ENCODE results near the gene NKX3-2.
"Not testable (repeated sequence)": the region's sequence is repeated elsewhere in the genome, so short reads cannot be mapped to it uniquely, and the experiment has no call there.

Gene NKX3-2

DNA sequence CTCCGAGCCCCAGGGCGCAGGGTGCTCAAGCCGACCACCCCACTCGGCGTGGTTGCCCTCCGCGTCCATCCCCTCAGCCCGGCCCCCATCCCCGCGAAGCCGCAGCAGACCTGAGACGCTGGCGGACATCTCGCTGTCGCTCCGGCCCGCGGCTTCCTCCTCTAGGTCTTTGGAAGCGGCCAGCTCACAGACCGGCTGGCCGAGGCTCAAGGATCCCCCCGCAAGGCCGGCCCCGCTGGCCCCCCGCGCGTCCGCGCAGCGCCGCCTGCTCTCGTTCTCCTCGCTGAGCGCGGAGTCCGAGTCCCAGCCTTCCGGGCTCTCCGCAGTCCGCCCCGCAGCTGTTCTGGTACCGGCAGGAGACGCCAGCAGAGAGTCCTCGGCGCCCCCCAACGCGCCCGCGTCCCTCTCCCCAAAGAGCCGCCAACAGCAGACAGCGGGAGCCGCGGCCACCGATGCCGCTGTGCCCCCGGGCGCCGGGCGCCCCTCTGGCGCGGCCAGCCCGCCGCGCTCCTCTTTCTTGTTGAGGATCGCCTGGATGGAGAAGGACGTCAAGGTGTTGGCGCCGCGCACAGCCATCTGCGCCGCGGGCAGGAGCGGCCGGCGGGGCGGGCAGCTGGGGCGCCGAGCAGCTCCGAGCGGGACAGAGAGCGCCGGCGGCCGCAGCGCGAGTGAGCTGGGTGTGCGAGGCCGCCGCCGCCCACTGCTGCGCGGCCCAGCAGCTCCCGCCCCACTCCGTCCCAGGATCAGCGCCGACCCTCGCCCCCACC lies at the start of gene NKX3-2:
TSS of gene NKX3-2 (minus strand) at position 670 of the 767 bp plus-strand sequence. CDS start at position 576, 94 bp downstream.
- DNase-seq (ENCODE audit: low spot score in 2 of 2) (no peak), ATAC-seq (peak; percentile 9)
- H3K4me3 Mint-ChIP-seq: peak within 1 kb of the TSS; percentile 78
- no peaks in the 10 kb centered on the region for H3K9me3 Mint-ChIP-seq
- peak within 1 kb of the TSS; percentile 43 for H3K27ac Mint-ChIP-seq
- peaks cover 16% of the 10 kb centered on the region for H3K36me3 Mint-ChIP-seq
- H3K4me1 Mint-ChIP-seq: peaks cover 37% of the 10 kb centered on the region

DNA sequence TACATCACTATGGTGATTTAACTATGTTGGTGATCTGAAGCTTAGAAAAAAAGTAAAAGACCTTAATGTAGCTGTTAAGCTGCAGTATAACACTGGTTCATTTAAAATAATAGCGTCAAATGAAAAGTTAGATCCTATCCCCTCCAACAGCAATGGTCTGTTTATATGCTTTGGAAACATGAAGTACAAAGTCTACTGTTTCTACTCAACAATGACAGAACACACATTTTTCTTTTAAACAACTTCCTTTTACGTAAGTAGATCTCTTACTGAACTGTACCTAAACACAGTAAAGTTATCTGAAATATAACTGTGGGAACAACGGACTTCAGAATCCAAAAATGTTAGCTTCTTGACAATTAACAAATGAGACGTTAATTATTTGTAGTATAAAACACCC lies 47.9 kb upstream of the NKX3-2 start:
- Mint-ChIP-seq H3K4me1 (no peaks in the 10 kb centered on the region), H3K27ac (no peak overlapping the region), H3K9me3 (no peaks in the 10 kb centered on the region), H3K4me3 (no peak overlapping the region), H3K36me3 (peaks cover 99% of the 10 kb centered on the region)
- ATAC-seq (no peak), DNase-seq (ENCODE audit: low spot score in 2 of 2) (no peak)

DNA sequence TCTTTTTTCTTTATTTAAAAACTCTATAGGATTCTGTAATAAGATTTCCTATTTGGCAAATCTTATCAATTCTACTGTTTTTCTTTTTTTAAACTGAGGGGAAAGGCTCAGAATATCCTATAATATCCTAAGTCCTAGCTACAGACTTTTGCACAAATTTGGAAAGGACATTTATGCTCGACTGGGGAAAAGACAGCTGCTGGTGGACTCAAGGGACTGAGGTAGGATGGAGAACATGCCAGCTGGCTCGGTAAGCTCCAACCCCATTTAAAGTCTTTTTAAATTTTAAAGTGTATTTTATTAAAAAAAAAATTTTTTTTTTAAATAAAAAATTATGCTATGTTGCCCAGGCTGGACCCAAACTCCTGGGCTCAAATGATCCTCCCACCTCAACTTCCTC lies 46.5 kb upstream of the NKX3-2 start:
- H3K27ac Mint-ChIP-seq: no peak overlapping the region
- peaks cover 99% of the 10 kb centered on the region for H3K36me3 Mint-ChIP-seq
- H3K4me1 Mint-ChIP-seq: no peaks in the 10 kb centered on the region

DNA sequence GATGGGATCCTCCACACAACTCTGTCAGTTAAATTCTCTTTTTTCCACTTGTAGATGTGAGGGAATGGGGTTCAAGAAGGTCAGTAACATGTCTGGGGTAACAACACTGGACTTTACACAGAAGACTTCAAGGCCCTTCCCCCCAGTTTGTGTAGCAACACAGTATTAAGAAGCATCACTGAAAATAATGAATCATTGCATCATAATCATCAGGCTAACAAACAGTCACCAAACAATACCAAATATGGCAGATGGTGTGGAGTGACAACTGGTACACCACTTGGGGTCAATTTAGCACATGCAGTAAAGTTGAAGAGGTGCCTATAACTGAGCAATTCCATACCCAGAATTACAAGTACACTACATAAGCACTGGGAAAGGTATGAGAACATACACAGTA lies 44.6 kb upstream of the NKX3-2 start:
- H3K36me3 Mint-ChIP-seq: peaks cover 99% of the 10 kb centered on the region
- H3K9me3 Mint-ChIP-seq: no peaks in the 10 kb centered on the region
- H3K4me3 Mint-ChIP-seq: no peak overlapping the region
- no peak for DNase-seq (ENCODE audit: low spot score in 2 of 2)
- H3K4me1 Mint-ChIP-seq: peaks cover 5% of the 10 kb centered on the region
- no peak overlapping the region for H3K27ac Mint-ChIP-seq
- no peak for ATAC-seq

More for the DNA sequence above, 46.5 kb upstream of the NKX3-2 start:
- ATAC-seq (no peak), DNase-seq (ENCODE audit: low spot score in 2 of 2) (no peak)
- Mint-ChIP-seq H3K9me3 (no peaks in the 10 kb centered on the region), H3K4me3 (no peak overlapping the region)

DNA sequence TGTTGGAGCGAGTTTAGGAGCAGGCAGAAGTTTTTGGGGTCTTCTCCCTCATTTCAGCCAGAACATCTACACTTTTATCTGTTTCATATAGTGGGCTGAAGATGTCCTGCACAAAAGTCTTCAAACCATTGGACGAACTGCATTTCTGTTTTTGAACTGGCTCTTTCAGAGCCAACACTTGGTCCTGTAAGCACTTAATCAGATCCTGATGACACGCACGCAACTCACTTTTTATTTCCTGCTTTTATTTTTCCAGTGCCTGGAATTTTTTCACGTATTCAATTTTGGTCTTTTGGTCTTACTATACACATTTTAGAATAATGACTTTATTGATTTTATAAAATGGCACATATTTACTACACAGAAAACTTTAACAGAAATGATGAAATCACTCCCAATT lies 40.2 kb upstream of the NKX3-2 start:
- H3K9me3 Mint-ChIP-seq: no peaks in the 10 kb centered on the region
- peaks cover 6% of the 10 kb centered on the region for H3K4me1 Mint-ChIP-seq
- no peak for DNase-seq (ENCODE audit: low spot score in 2 of 2)
- H3K36me3 Mint-ChIP-seq: peaks cover 100% of the 10 kb centered on the region
- ATAC-seq: no peak
- H3K4me3 Mint-ChIP-seq: no peak overlapping the region
- peak overlapping the region; percentile 16 for H3K27ac Mint-ChIP-seq

DNA sequence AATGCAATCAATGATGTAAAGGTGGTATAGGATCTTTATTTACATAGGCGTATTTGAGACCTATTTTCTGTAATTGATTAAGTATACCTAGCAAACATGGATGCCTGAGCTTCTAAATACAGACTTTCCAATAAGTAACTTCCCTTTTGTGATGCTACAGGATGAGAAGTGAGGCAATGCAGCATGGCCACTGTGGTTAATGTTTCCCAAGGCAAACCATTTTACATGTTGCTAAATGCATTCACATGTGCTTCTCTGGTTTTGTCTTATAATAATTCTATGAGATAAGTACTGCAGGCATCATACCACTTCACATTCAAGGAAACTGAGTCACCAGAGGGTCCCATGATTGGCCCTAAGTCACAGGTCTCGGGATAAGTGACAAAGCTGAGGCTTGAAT lies 35.7 kb upstream of the NKX3-2 start:
- no peak overlapping the region for H3K4me3 Mint-ChIP-seq
- DNase-seq (ENCODE audit: low spot score in 2 of 2): no peak

DNA sequence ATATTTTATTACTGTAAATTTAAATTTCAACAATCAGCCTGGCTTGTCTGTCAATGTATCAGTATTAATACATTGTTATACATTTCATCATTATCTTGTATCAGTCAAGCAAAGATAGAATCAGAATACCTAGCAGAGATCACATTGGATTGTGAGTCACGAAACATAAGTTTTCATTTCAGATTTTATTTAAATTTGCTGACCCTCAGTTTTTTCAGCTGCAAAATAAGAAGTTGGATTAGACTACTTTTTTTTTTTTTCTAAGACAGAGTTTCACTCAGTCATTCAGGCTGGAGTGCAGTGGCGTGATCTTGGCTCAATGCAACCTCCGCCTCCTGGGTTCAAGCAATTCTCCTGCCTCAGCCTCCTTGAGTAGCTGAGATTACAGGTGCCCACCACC lies 33.4 kb upstream of the NKX3-2 start:
- H3K36me3 Mint-ChIP-seq: peaks cover 100% of the 10 kb centered on the region

More for the DNA sequence above, 35.7 kb upstream of the NKX3-2 start:
- no peak for ATAC-seq
- Mint-ChIP-seq H3K27ac (no peak overlapping the region), H3K9me3 (no peaks in the 10 kb centered on the region), H3K4me1 (peaks cover 6% of the 10 kb centered on the region), H3K36me3 (peaks cover 100% of the 10 kb centered on the region)

DNA sequence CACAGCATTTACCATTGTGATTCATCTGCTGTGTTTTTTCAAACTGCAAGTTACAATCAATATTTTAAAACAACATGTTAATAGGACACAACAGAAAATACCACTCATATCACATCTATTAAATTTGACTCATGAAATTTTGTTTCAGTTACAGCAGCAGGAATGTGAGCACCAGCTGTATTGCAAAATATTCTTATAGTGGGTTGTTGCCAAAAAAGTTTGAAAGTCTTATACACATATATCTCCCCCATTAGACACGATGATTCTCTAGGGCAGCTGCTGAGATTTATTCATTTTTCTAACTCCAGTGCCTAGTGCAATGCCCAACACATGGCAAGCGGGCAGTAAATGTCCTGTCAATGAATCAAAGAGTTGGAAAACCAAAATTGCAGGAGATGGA lies 26.6 kb upstream of the NKX3-2 start:
- DNase-seq (ENCODE audit: low spot score in 2 of 2) (no peak), ATAC-seq (no peak)
- Mint-ChIP-seq H3K27ac (no peak overlapping the region), H3K4me3 (no peak overlapping the region), H3K9me3 (no peaks in the 10 kb centered on the region), H3K4me1 (no peaks in the 10 kb centered on the region), H3K36me3 (peaks cover 83% of the 10 kb centered on the region)

More for the DNA sequence above, 33.4 kb upstream of the NKX3-2 start:
- ATAC-seq: no peak
- Mint-ChIP-seq H3K9me3 (no peaks in the 10 kb centered on the region), H3K4me1 (no peaks in the 10 kb centered on the region), H3K27ac (no peak overlapping the region), H3K4me3 (no peak overlapping the region)
- DNase-seq (ENCODE audit: low spot score in 2 of 2): no peak

DNA sequence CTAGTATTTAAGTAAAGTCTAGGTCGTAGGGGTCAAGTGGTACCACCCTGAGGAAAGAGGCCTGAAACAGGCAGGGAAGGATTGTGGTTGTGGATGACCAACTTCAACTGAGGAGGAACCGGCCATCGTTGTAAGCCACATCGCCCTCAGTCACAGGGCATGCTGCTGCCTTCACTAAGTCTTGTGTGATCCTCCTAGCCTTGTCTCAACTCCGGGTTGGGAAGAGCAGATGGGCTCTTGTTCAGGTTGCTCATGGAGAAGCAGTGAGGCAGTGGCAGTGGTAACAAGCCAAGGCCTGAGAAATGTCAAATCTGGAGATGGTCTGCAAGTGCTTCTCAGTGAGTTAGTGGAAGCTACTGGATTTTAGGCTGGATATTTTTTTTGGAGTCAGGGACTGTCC lies 22.8 kb upstream of the NKX3-2 start:
- H3K27ac Mint-ChIP-seq: no peak overlapping the region

DNA sequence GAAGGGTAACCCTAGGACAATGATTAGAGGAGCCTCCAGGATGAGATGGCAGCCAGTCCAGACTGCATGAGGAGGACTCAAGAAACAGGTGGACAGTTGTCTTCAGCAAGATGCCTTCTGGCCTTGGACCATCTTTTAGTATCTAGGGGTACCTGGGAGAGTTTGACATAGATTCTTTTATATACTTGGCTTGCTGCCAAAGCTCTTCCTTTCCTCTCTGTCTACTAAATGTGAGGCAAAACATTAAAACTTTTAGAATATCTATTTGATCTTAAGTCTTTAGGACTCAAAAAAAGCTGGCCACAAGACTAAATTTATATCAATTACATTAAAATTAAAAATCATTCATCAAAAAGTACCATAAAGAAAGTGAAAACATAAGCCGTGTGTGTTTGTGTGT lies 18.6 kb upstream of the NKX3-2 start:
- ATAC-seq (no peak), DNase-seq (ENCODE audit: low spot score in 2 of 2) (no peak)
- Mint-ChIP-seq H3K9me3 (no peaks in the 10 kb centered on the region), H3K4me1 (no peaks in the 10 kb centered on the region), H3K27ac (no peak overlapping the region), H3K4me3 (no peak overlapping the region), H3K36me3 (peaks cover 6% of the 10 kb centered on the region)

More for the DNA sequence above, 22.8 kb upstream of the NKX3-2 start:
- ATAC-seq: peak; percentile 19
- Mint-ChIP-seq H3K4me1 (no peaks in the 10 kb centered on the region), H3K36me3 (peaks cover 46% of the 10 kb centered on the region), H3K4me3 (no peak overlapping the region), H3K9me3 (no peaks in the 10 kb centered on the region)
- no peak for DNase-seq (ENCODE audit: low spot score in 2 of 2)

DNA sequence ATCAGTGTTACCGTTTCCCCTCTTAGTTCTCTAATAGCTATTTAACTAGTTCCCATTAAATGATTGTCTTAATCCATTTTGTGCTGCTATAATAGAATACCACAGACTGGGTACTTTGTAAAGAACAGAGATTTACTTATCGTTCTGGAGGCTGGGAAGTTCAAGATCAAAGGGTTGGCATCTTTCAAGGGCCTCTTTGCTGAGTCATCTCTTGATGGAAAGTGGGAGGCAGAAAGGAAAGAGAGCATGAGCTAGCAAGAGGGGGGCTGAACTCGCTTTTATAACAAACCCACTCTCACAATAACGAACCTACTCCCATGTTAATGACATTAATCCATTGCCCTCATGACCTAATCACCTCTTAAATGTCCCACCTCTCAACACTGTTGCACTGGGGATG lies 17.4 kb upstream of the NKX3-2 start:
- Mint-ChIP-seq H3K4me1 (no peaks in the 10 kb centered on the region), H3K4me3 (no peak overlapping the region), H3K27ac (no peak overlapping the region), H3K9me3 (no peaks in the 10 kb centered on the region), H3K36me3 (peaks cover 4% of the 10 kb centered on the region)
- ATAC-seq (no peak), DNase-seq (ENCODE audit: low spot score in 2 of 2) (no peak)

DNA sequence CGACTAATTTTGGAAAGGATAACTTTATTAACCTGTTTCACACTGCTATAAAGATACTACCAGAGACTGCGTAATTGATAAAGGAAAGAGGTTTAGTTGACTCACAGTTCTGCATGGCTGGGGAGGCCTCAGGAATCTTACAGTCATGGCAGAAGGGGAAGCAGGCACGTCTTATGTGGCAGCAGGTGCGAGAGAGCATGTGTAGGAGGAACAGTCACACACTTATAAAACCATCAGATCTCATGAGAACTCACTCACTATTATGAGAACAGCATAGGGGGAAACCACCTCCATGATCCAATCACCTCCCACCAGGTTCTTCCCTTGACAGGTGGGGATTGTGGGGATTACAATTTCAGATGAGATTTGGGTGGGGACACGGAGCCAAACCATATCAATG lies 15.8 kb upstream of the NKX3-2 start:
- not testable (repeated sequence) for H3K36me3 Mint-ChIP-seq, ATAC-seq, H3K4me3 Mint-ChIP-seq

DNA sequence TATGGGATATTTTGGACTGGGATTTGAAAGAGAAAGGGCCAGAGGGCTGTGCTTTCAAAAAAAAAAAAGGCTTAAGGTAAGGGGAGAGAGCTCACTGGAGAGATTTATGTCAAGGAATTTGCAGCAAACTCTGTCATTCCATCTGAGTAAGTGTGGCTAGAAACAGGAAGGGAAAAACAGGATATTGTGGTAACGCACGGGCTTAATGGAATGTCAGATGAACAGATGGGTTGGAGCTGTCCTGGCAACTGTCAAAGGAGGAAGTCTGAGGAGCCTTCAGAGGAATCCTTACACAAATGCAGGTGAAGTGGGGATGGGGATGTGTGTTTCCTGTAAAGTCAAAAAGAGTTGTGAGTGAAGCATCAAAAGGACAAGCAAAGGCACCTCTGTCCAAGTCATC lies 15.1 kb upstream of the NKX3-2 start:
- DNase-seq (ENCODE audit: low spot score in 2 of 2) (no peak), ATAC-seq (no peak)
- Mint-ChIP-seq H3K27ac (no peak overlapping the region), H3K4me1 (no peaks in the 10 kb centered on the region), H3K36me3 (no peaks in the 10 kb centered on the region), H3K4me3 (no peak overlapping the region), H3K9me3 (no peaks in the 10 kb centered on the region)

More for the DNA sequence above, 15.8 kb upstream of the NKX3-2 start:
- not testable (repeated sequence) for DNase-seq (ENCODE audit: low spot score in 2 of 2); H3K9me3 Mint-ChIP-seq; H3K27ac Mint-ChIP-seq; H3K4me1 Mint-ChIP-seq

DNA sequence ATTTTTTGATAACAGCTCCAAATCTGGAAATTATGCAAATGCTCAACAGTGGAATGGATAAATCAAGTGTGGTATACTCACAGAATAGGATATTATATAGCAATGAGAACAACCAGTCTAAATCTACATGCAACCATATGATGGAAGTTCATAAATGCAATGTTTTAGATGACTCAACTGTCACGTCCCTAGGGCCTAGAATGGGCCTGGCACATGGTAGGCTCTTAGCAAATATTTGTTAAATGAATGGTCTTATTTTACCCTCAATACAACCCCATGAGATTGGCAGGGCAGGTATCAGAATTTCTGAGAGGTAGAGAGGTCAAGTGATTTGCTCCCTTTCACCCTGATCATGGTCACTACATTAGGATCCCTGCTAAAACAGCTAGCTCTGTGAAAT lies 14.6 kb upstream of the NKX3-2 start:
- Mint-ChIP-seq H3K4me3 (no peak overlapping the region), H3K36me3 (no peaks in the 10 kb centered on the region), H3K9me3 (no peaks in the 10 kb centered on the region), H3K4me1 (no peaks in the 10 kb centered on the region), H3K27ac (no peak overlapping the region)
- DNase-seq (ENCODE audit: low spot score in 2 of 2) (no peak), ATAC-seq (no peak)

DNA sequence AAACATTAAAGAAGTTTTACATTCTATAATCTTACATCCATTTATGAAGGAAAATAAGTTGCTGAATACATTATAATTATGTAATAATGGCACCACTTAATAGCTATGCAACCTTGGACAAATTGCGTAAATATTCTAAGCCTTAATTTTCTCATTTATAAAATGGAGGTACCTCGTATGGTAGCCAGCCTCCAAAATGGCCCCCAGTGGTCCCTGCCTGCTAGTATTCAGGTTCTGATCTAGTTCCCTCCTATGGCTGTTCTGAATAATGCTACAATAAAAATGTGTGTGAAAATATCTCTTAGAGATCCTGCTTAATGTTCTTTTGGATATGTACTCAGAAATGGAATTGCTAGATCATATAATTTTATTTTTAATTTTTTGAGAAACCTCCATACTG lies 11.0 kb upstream of the NKX3-2 start:
- no peaks in the 10 kb centered on the region for H3K4me1 Mint-ChIP-seq
- DNase-seq (ENCODE audit: low spot score in 2 of 2): no peak
- no peak overlapping the region for H3K27ac Mint-ChIP-seq
- ATAC-seq: no peak
- H3K4me3 Mint-ChIP-seq: no peak overlapping the region
- no peaks in the 10 kb centered on the region for H3K36me3 Mint-ChIP-seq
- H3K9me3 Mint-ChIP-seq: no peaks in the 10 kb centered on the region

DNA sequence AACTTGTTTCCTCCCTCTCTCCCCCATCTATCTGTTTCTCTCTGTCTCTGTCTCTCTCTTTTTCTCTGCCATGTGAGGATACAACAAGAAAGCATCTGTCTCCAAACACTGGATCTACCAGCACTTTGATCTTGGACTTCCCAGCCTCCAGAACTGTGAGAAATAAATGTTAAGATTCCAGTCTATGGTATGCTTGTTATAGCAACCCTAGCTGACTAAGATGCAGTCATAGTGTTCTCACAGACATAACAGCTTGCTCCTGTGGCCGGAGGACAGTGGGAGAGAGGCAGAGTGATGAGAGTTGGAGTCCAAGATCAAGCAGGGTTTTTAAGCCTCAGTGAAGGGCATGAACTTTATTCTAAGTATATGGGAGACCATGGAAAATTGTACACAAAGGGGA lies 8.8 kb upstream of the NKX3-2 start:
- Mint-ChIP-seq H3K36me3 (no peaks in the 10 kb centered on the region), H3K4me1 (peaks cover 8% of the 10 kb centered on the region), H3K4me3 (no peak overlapping the region), H3K9me3 (no peaks in the 10 kb centered on the region), H3K27ac (no peak overlapping the region)
- no peak for DNase-seq (ENCODE audit: low spot score in 2 of 2)
- no peak for ATAC-seq

Measured in stimulated activated effector memory CD8-positive, alpha-beta T cell treated with anti-CD3 and anti-CD28 coated beads, Interleukin-12 subunit alpha, Interleukin-12 subunit beta, amount 100 ng/mL, for 72 hours (primary cell).